Stimulated activated CD8-positive, alpha-beta memory T cell treated with anti-CD3 and anti-CD28 coated beads, Interleukin-4, amount 100 ng/mL, for 48 hours (primary cell): ENCODE results near the gene CCSER1.
"Not testable (repeated sequence)": the region's sequence is repeated elsewhere in the genome, so short reads cannot be mapped to it uniquely, and the experiment has no call there.

Source experiments
- DNase-seq: peaks from one replicate; pipeline ENCODE4 v3.0.0-alpha.2; 2020

CCSER1 gene

DNA sequence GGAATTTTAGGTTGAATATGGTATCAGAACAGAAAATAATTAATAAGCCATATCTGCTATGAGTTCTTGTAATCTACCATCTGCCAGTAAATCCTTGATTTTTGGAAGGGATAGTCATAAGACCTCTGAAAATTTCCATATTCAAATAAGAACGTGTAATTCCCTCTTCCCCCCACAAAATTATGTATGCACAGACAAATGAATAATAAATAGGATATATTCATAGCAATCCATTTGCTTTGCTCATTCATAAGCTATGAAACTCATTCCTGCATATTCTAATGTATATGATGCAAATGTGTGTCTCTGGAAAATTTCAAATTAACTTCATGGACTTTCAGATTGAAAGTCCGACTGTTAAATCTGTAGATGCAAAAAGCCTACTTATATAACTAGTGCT is 1343.5 kb downstream of the CCSER1 start:
- DNase-seq = no peak

DNA sequence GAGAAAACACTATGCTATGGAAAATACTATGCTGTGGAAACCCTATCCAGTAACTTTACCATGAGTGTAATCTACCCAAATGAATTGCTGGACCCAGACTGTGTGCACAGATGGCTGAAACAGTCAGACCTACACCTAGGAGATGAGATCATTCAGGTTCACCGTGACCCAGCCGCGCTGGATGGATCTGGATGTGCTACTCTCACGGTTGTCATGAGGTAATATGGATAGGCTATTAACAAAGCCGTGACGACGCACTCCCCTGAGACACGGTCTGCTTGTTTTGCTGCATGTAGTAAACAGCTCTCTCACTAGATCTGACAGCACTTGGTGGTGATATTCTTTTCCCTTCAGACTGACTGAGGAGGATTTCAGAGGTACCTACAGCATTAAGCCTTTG is 1344.1 kb downstream of the CCSER1 start:
- no peak for DNase-seq

GRCh38 chr4:91472046-91472445 is 1344.9 kb downstream of the CCSER1 start:
- no peak for DNase-seq

- DNase-seq = no peak
Observed at GRCh38 chr4:91485415-91485814, 1358.2 kb downstream of the CCSER1 start.

DNA sequence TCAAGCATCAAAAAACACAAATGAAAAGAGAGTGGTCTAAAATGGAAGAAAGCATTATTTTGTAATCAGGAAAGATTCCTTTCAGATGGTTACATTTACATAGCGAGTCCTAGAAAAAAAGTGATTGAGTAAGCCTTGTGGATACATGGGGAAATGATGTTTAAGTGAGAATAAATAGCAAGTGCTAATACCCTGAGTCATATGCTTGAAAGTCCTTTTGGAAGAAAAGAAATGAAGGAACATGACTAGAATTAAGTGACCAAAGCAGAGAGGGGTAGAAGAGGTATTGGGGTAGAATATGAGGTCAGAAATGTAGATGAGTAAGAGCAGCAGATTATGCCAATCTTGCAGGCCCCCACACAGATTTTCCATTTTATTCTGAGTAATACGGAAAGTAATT is 1361.8 kb downstream of the CCSER1 start:
- DNase-seq = no peak

DNA sequence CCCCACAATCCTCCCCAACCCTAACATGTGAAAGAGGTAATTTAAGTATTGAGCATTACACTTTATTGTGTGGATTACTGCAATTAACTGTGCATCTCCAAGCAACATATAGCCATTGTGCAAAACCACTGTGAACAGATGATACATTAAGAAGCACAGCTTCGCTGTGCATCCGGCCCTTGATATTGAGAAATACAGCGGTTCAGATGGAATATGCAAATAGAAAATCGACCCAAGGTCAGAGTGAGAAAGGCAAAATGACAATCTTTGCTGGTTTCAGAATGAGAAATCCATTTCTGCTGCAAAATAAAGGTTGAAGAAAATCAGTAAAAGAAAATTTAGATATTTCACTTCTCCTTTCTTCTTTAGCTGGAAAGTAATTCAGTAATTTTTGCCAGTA is 1370.7 kb downstream of the CCSER1 start:
- no peak for DNase-seq

- DNase-seq = no peak
Observed at GRCh38 chr4:91502365-91502764, 1375.2 kb downstream of the CCSER1 start.

GRCh38 chr4:91513326-91513725 is 1386.1 kb downstream of the CCSER1 start:
- DNase-seq = no peak

- no peak for DNase-seq
Observed at GRCh38 chr4:91519155-91519554, 1392.0 kb downstream of the CCSER1 start.

- no peak for DNase-seq
Observed at GRCh38 chr4:91525621-91526020, 1398.4 kb downstream of the CCSER1 start.

- no peak for DNase-seq
Observed at GRCh38 chr4:91527056-91527455, 1399.9 kb downstream of the CCSER1 start.

GRCh38 chr4:91567594-91567993 is 1440.4 kb downstream of the CCSER1 start:
- no peak for DNase-seq

DNA sequence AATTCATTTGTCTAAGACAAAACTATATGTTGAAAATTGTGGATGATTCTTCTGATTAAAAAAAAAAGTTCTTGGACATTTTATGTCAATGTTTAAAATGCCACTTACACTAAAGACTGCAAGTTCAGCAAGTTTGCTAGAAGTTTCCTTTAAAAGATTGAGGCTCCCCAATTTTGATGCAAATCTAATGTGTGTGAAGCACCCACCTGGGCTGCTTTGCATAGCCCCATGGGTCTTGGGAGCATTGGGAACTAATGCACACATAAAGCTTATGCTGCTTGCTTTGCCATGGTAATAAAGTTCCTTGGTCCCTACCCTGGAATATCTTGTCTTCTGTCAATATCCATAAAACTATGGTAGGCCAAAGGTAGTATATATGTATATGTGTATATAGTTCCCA is 1450.7 kb downstream of the CCSER1 start:
- no peak for DNase-seq

- no peak for DNase-seq
Observed at GRCh38 chr4:91590260-91590659, 1463.1 kb downstream of the CCSER1 start.

- no peak for DNase-seq
Observed at GRCh38 chr4:91592125-91592524, 1464.9 kb downstream of the CCSER1 start.

DNA sequence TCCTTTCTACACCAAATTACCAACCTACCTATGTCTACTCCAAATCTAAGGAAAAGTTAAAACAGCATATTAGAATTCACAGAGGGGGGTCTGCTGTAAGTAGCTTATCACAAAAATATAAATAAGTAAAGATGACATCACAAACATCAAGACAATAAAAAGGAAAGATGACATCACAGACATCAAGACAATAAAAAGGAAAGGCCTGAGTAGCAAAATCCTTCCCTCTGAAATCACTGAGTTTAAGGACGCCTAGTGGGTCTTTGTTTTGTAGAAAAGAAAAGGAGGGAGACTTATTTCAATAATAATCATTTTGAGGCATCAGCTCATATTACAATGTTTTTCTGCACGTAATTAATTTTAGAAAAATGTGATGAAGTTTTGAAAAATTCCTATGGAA is 1469.5 kb downstream of the CCSER1 start:
- no peak for DNase-seq

DNA sequence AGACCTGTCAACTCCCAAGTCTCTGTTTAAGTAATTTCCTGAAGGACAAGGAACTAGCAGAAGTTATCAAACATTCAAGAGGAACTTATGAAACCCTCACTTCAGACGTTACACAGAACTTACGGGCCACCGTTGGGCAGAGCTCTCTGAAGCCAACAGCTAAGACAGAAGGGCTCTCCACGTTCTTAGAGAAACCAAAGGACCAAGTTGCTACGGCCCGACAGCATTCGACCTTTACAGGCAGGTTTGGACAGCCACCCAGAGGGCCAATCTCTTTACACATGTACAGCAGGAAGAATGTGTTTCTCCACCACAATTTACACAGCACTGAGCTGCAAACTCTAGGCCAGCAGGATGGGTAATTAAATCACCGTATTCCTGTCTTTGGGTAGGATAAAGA is 1471.5 kb downstream of the CCSER1 start:
- no peak for DNase-seq

DNA sequence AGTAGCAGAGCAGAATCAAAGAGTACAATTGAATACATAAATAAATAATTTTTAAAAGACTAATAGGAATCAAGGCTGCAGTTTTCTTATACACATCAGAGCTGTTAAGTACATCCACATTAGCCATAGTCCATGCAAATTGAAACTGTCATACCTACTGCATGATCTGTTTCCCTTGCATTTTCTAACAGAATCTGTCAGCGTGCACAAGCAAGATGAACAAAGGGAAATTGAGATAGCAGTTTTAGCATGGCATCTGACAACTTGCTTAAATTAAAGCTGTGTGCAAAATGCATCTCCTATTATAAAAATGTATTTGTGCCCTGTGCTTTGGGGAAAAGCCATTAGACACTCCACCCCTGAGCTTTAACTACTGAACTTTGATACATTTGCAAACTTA is 1473.1 kb downstream of the CCSER1 start:
- DNase-seq = no peak

- DNase-seq = no peak
Observed at GRCh38 chr4:91601401-91601800, 1474.2 kb downstream of the CCSER1 start.

GRCh38 chr4:91611782-91612181 is 1484.6 kb downstream of the CCSER1 start:
- DNase-seq = no peak

GRCh38 chr4:91620952-91621351 is 1493.8 kb downstream of the CCSER1 start:
- DNase-seq = no peak

DNA sequence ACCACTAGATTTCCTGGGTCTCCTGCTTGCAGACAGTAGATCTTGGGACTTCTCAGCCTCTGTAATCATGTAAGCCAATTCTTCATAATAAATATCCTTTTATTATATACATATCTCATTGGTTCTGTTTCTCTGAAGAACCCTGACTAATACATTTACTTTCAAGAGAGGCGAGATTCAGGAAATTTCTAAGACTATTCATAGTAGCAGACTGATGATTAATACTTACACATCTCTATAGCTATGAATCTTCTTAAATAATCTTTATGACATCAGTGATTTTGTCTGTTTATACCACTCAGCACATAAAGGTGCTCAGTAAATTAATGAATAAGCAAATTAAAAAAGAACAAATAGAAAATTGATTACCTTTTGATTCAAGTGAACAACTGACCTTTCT is 1494.3 kb downstream of the CCSER1 start:
- no peak for DNase-seq

GRCh38 chr4:91622925-91623602 is 1495.9 kb downstream of the CCSER1 start:
- DNase-seq = no peak

DNA sequence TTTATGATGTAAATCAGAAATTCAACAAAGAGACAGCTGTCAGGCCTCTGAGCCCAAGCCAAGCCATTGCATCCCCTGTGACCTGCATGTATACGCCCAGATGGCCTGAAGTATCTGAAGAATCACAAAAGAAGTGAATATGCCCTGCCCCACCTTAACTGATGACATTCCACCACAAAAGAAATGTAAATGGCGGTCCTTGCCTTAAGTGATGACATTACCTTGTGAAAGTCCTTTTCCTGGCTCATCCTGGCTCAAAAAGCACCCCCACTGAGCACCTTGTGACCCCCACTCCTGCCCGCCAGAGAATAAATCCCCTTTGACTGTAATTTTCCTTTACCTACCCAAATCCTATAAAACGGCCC is 1496.4 kb downstream of the CCSER1 start:
- DNase-seq = not testable (repeated sequence)

- no peak for DNase-seq
Observed at GRCh38 chr4:91630054-91630453, 1502.9 kb downstream of the CCSER1 start.

- DNase-seq = no peak
Observed at GRCh38 chr4:91630764-91631163, 1503.6 kb downstream of the CCSER1 start.
